GOT3 (cell line): ENCODE measurements around the gene POGK.
"Not testable (repeated sequence)": the region's sequence is repeated elsewhere in the genome, so short reads cannot be mapped to it uniquely, and the experiment has no call there.

Experiments used
- DNase-seq: peaks from one replicate; lab custom pipeline; 2025; ENCODE audit warnings: mixed read lengths; lab: John Stamatoyannopoulos, UW

POGK gene, protein sequence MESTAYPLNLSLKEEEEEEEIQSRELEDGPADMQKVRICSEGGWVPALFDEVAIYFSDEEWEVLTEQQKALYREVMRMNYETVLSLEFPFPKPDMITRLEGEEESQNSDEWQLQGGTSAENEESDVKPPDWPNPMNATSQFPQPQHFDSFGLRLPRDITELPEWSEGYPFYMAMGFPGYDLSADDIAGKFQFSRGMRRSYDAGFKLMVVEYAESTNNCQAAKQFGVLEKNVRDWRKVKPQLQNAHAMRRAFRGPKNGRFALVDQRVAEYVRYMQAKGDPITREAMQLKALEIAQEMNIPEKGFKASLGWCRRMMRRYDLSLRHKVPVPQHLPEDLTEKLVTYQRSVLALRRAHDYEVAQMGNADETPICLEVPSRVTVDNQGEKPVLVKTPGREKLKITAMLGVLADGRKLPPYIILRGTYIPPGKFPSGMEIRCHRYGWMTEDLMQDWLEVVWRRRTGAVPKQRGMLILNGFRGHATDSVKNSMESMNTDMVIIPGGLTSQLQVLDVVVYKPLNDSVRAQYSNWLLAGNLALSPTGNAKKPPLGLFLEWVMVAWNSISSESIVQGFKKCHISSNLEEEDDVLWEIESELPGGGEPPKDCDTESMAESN

GRCh38 chr1:166838766-166839599 lies at the start of gene POGK:
Gene POGK (plus strand): TSS chr1:166839475. CDS start chr1:166840957, 1,482 bp downstream.
- DNase-seq: peak; percentile 95

DNA sequence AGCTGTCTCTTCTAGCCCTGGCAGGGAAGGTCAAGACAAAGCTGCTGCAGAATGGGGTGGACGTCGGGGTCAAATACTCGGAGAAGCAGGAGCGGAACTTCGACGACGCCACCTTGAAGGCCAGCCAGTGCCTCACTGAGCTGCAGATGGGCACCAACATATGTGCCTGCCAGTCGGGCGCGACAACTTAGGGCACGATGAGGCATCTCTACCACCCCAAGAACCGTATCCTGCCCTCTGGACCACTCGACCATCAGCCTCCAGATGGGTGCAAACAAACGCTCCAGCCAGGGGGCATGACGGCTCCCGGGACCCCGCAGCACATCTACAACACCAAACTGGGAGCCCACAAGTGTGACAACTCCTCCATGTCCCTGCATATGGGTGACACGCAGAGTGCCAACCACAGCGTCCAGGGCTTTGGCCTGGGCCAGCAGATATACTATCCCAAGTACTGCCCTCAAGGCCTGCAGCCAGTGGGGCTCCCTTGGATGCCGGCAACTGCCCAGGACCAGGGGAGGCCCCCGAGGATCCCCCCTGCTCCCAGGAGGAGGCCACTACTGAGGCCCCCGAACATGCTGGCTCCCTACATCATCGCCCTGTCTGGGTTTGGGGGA lies 42.5 kb upstream of the POGK start:
- no peak for DNase-seq

GRCh38 chr1:166808952-166809351 lies 30.3 kb upstream of the POGK start:
- no peak for DNase-seq

GRCh38 chr1:166811691-166812090 lies 27.6 kb upstream of the POGK start:
- DNase-seq: no peak

DNA sequence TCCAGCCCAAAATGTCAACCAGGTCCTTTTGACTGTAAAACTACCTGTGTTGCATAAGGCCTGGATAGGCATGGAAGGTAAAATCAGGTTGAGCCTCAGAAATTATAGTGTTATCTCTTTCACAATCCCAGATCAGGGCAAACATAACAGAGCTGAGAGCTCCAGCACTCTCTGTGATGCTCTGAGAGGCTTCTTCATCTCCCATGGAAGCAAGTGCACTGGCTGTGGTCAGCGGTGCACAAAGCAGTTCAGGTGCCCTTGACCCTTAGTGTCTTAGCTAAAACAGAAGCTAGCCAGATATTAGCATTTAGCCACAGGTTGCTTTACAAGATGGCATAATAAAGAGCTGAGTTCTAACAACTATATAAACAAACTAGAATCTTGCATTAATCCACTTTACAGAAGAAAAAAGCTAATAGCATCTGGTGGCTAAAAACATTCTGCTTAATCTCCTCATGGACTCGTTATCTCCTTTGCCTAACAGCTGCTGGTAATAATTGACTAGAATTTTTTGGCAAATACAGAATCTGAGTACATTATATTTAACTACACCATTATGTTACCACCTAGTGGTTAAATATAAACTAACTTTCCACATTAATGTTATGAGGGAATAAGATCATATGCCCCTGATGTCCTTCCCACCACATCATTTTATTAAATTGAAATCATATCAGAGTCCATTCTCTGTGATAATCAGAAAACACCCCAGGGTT lies 25.6 kb upstream of the POGK start:
- DNase-seq: no peak

DNA sequence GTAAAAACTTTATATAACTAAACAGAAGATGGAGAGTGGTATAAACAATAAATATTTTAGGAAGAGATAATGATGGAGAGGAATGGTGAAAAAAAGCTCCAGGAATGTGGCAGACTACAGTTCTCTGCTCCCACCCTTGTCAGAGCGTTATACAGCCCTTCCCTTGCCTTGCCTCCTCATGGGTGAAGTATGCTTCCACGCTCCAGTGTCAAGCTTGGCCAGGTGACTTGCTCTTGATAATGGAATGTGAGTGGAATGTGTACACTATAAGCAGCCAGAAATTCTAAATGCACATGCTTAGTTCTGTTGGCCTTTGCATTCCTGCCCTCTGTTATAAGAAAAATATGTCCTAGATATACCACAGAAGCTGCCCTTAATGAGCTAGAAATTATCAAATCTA lies 24.7 kb upstream of the POGK start:
- no peak for DNase-seq

GRCh38 chr1:166819974-166820373 lies 19.3 kb upstream of the POGK start:
- no peak for DNase-seq

- DNase-seq: no peak
These were observed 16.9 kb upstream of the POGK start for GRCh38 chr1:166822385-166822784.

- DNase-seq: no peak
These were observed 11.8 kb upstream of the POGK start for GRCh38 chr1:166827426-166827825.

DNA sequence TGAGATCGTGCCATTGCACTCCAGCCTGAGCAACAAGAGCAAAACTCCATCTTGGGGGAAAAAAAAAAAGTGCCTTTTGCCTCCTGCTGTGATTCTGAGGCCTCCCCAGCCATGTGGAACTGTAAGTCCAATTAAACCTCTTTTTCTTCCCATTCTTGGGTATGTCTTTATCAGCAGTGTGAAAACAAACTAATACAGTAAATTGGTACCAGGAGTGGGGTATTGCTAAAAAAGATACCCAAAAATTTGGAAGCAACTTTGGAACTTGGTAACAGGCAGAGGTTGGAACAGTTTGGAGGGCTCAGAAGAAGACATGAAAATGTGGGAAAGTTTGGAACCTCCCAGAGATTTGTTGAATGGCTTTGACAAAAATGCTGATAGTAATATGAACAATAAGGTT lies 9.5 kb upstream of the POGK start:
- DNase-seq: not testable (repeated sequence)

- DNase-seq: no peak
These were observed 2.5 kb upstream of the POGK start for GRCh38 chr1:166836733-166837132.

- DNase-seq: peak; percentile 51
These were observed 479 bp downstream of the POGK start for GRCh38 chr1:166839600-166840308.

- no peak for DNase-seq
These were observed 1.3 kb downstream of the POGK start for GRCh38 chr1:166840309-166841274.

DNA sequence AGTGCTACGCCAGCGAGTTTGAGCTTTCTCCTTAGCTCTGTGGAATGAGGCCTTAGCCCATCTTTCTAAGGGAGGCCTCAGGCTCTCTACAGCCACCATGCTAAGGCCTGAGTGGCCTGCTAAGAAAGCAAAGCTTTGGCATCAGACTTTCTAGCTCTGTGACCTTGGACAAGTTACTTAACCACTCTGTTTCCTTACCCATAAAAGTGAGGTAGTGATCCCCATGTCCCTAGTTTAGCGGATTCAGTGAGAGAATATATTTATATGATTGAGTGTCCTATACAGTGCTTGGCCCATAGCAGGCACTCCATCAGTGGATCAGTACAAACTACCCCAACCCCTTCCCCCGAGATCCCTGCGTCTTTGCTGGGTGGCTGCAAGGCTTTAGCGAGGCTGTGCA lies 4.0 kb downstream of the POGK start:
- no peak for DNase-seq

DNA sequence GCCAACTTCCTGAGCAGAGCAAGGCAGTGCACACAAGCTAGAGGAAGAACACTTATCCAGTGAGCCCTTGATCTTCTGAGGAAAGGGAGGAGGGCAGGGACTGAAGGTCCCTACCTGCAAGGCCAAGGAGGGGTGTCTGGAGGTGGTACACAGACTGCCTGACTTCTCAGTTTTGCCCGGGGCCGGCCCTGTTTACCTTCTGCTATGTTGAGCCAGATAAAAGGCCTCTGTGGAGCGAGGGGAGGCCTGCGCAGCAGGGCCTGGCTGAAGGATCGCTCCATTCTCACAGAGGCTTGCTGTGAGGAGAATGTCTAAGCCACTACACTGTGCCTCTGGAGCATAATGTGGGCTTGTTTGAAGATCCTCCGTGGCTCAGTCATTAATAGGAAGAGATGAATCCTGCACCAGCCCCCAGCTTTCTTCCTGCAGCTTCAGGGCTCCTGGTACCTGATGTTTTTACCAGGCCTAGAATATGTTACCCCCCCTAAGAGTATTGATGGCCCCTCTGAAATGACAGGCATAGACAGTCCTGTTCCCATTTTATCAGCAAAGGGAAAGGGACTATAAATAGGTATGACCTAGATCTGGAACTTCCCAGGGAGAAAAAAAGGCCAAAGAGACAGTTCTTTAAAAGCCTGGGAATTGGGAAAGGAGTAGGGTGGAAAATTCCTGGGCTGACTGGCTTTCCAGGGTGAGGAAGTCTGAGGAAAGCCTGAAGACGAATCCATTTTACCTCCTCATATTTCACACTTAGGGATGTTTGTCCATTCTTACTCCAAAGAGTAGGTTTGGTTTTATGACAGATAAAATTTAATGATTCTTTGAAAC lies 4.7 kb downstream of the POGK start:
- no peak for DNase-seq

- DNase-seq: no peak
These were observed 5.5 kb downstream of the POGK start for GRCh38 chr1:166844791-166845190.

- DNase-seq: no peak
These were observed 8.9 kb downstream of the POGK start for GRCh38 chr1:166848193-166848592.

DNA sequence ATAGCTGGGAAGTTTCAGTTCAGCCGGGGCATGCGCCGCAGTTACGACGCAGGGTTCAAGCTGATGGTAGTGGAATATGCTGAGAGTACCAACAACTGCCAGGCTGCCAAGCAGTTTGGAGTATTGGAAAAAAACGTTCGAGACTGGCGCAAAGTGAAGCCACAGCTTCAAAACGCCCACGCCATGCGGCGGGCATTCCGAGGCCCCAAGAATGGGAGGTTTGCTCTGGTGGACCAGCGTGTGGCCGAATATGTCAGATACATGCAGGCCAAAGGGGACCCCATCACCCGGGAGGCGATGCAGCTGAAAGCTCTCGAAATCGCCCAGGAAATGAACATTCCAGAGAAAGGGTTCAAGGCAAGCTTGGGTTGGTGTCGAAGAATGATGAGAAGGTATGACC lies 9.9 kb downstream of the POGK start:
- DNase-seq: no peak

DNA sequence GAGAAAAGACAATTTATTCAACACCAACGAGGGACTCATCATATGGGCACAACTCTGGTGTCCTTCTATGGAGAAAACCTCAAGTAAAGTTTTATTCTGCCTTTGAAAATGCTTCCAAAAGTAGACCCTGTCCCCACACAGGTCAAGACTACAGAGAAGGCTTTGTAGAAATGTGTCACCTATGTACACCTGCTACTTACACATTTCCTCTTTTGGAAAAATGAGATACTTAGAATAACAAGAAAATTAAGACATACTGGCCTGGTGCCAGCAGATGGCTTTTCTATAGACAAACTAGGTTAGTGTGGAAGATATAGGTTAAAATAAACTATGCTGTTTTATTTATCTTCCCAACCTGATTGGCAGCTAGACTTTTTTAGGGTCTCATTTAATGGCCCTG lies 13.6 kb downstream of the POGK start:
- no peak for DNase-seq
